Adrenal gland (tissue), 12 donors: ENCODE results near the gene LAMA4. TPM values are rescaled to one million over a fixed set of nuclear protein-coding genes. Genes with fewer than 3 reads are reported as not detected.

Experiments
- DNase-seq, 7 donors: peaks; one replicate each; pipeline ENCODE4 v3.0.0-alpha.2; 2019 to 2020
- H3K27ac ChIP-seq, 5 donors: fragments of 200-600 bp; sonication (generic) in 4 of 5; 1 replicate in 3 of 5; 2 replicates in 2 of 5; pipeline versions ENCODE4 v1.5.1 to v1.8.0; 2016 to 2020; ENCODE audit warnings: mild to moderate bottlenecking in 1 of 5
- H3K27me3 ChIP-seq: fragments of 200-600 bp; 2 replicates; pipeline ENCODE4 v1.8.0; 2021
- H3K36me3 ChIP-seq, 2 donors: fragments of 200-600 bp; replicated peaks in 1 of 2; 1 replicate in 1 of 2; 2 replicates in 1 of 2; pipeline versions ENCODE4 v1.5.1 to v1.8.0; 2018 to 2022
- H3K4me1 ChIP-seq, 2 donors: fragments of 200-600 bp; replicated peaks in 1 of 2; 1 replicate in 1 of 2; 2 replicates in 1 of 2; pipeline versions ENCODE4 v1.5.1 to v1.8.0; 2018 to 2021
- H3K4me3 ChIP-seq, 4 donors: fragments of 200-600 bp; sonication (generic) in 3 of 4; one replicate each; pipeline ENCODE4 v1.5.1; 2016 to 2018
- H3K9me3 ChIP-seq, 3 donors: fragments of 200-600 bp; sonication (generic) in 1 of 3; replicated peaks in 1 of 3; 1 replicate in 2 of 3; 2 replicates in 1 of 3; pipeline versions ENCODE4 v1.5.1 to v1.8.0; 2016 to 2021
- POLR2A ChIP-seq, 2 donors: fragments of 450-650 bp; IDR thresholded peaks; one replicate each; pipeline ENCODE4 v1.6.1; 2017; ENCODE audit warnings: antibody characterized with exemption in 2 of 2, mild to moderate bottlenecking in 2 of 2, moderate library complexity in 1 of 2
- WGBS, 4 donors: extraction: QIAGEN DNeasy Blood & Tissue Kit in 2 of 4; methylation state at CpG; one replicate each; pipeline versions ENCODE4 v1.1.5 to v1.1.7; 2013 to 2017; 5-methylcytosine and 5-hydroxymethylcytosine counted together
- intact Hi-C, 2 donors: fragments of 100-400 bp; cut with DNase I; formaldehyde crosslinking; loops; one replicate each; pipeline versions ENCODE4 v1.14.1 to v1.15.0; 2022 to 2023
- polyA plus RNA-seq, 3 donors: library from polyadenylated mRNA; stranded (reverse); fragments of 200-250 nt in 2 of 3; fragments of 350-450 nt in 1 of 3; fragmentation: Illumina TruSeq in 1 of 3; extraction: RNeasy Lipid Tissue Mini Kit (QIAGEN cat#74804) in 1 of 3; gene quantifications; one replicate each; pipeline ENCODE4 v1.2.3, GENCODE V29; 2013 to 2014
- total RNA-seq, 9 donors: library from RNA; depleted of rRNA in 4 of 9; stranded (reverse); fragments of >200 nt in 4 of 9; fragments of 120-200 nt in 1 of 9; fragmentation: NEBNext Ultra II Directional in 1 of 9; extraction: Animal tissue kit (Norgen Biotek cat#: 25700) in 1 of 9; gene quantifications; one replicate each; pipeline versions ENCODE4 v1.1.0 to v1.2.4, GENCODE V29; 2013 to 2023
- TF ChIP-seq, protein P1 (sequence below), 6 experiments: fragments of 450-650 bp in 4 of 6; fragments of 200-600 bp in 2 of 6; sonication (generic) in 1 of 6; IDR thresholded peaks; 1 replicate in 5 of 6; 2 replicates in 1 of 6; pipeline versions ENCODE4 v1.5.1 to v1.8.0; 2016 to 2021; ENCODE audit warnings: antibody characterized with exemption in 6 of 6, mild to moderate bottlenecking in 2 of 6, moderate library complexity in 1 of 6
- donor health status: healthy with polysubstance abuse.
- donor health status: Bipolar disorder and iron deficiency.
- donor health status: DM: yes; HTN: yes; CAD: no.
- donor health status: DM: no; HTN: no; CAD: no.
- donor health status: DM: no; HTN: no; CAD: no.
- donor health status: DM: yes; HTN: yes; CAD: no.

LAMA4 gene
- total and polyA plus RNA-seq, 12 donors = 7.5 to 102 (median 23.3) TPM

GRCh38 chr6:112269114-112269513 lies 14.7 kb upstream of the LAMA4 start:
- intact Hi-C loops = no loop called here
- no peaks in the 10 kb centered on the region for H3K36me3 ChIP-seq
- TF ChIP-seq, protein P1, sequence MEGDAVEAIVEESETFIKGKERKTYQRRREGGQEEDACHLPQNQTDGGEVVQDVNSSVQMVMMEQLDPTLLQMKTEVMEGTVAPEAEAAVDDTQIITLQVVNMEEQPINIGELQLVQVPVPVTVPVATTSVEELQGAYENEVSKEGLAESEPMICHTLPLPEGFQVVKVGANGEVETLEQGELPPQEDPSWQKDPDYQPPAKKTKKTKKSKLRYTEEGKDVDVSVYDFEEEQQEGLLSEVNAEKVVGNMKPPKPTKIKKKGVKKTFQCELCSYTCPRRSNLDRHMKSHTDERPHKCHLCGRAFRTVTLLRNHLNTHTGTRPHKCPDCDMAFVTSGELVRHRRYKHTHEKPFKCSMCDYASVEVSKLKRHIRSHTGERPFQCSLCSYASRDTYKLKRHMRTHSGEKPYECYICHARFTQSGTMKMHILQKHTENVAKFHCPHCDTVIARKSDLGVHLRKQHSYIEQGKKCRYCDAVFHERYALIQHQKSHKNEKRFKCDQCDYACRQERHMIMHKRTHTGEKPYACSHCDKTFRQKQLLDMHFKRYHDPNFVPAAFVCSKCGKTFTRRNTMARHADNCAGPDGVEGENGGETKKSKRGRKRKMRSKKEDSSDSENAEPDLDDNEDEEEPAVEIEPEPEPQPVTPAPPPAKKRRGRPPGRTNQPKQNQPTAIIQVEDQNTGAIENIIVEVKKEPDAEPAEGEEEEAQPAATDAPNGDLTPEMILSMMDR (IDR thresholded peaks at IDR 0.05) = peak in 3 of 6 experiments; percentile 9 to 34 (median 30)
- TF ChIP-seq POLR2A (IDR thresholded peaks at IDR 0.05) = no peak
- DNase-seq = peak in 2 of 7 donors; percentile 15 to 57
- H3K4me1 ChIP-seq = peaks cover 0 to 7% of the 10 kb centered on the region in 2 donors
- WGBS, 4 donors = 54 to 62% (median 60%) methylated on average over 5 of the region's 5 CpGs
- H3K27me3 ChIP-seq = no peaks in the 10 kb centered on the region
- no peak overlapping the region for H3K4me3 ChIP-seq
- H3K9me3 ChIP-seq = no peaks in the 10 kb centered on the region
- peak overlapping the region in 2 of 5 donors; percentile 50 to 63 for H3K27ac ChIP-seq

DNA sequence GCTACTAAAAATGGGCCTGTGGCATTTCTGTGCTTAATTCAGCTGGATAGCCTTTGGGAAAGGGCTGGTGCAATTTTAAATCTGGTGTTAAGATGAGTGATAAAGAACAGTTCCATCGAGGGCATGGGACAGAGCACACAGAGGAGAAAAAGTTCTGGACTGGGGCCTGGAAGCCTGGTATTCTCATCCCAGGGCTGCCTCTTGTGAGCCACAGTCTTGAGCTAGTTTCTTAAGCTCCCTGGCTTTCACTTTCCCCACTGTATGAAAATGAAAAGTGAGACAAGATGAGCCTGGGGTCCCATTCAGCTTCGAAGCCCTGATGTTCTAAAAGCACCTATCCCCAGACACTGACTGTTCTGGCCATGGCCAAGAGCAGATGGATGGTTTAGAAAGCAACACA lies 14.3 kb upstream of the LAMA4 start:
- Histone ChIP-seq H3K27me3 (no peaks in the 10 kb centered on the region), H3K9me3 (no peaks in the 10 kb centered on the region), H3K36me3 (no peaks in the 10 kb centered on the region), H3K4me1 (peaks cover 0 to 7% of the 10 kb centered on the region in 2 donors), H3K27ac (peak overlapping the region in 2 of 5 donors; percentile 50 to 63), H3K4me3 (no peak overlapping the region)
- DNase-seq = no peak
- TF ChIP-seq POLR2A (IDR thresholded peaks at IDR 0.05) = no peak
- TF ChIP-seq, protein P1 (IDR thresholded peaks at IDR 0.05) = no peak
- WGBS, 4 donors = 50 to 66% (median 54%) methylated on average over 2 of the region's 2 CpGs
- intact Hi-C loops = no loop called here

GRCh38 chr6:112268019-112268418 lies 13.7 kb upstream of the LAMA4 start:
- H3K36me3 ChIP-seq = no peaks in the 10 kb centered on the region
- peaks cover 0 to 7% of the 10 kb centered on the region in 2 donors for H3K4me1 ChIP-seq
- DNase-seq = no peak
- no peaks in the 10 kb centered on the region for H3K27me3 ChIP-seq
- no peak for TF ChIP-seq POLR2A (IDR thresholded peaks at IDR 0.05)
- TF ChIP-seq, protein P1 (IDR thresholded peaks at IDR 0.05) = no peak
- 88 to 96% (median 89%) methylated on average over 2 of the region's 2 CpGs for WGBS, 4 donors
- H3K9me3 ChIP-seq = no peaks in the 10 kb centered on the region
- intact Hi-C loops = no loop called here
- H3K27ac ChIP-seq = peak overlapping the region in 1 of 5 donors; percentile 63
- no peak overlapping the region for H3K4me3 ChIP-seq

- 74 to 81% (median 77%) methylated on average over 7 of the region's 7 CpGs for WGBS, 4 donors
- H3K27me3 ChIP-seq = no peaks in the 10 kb centered on the region
- no peaks in the 10 kb centered on the region for H3K9me3 ChIP-seq
- DNase-seq = no peak
- H3K27ac ChIP-seq = no peak overlapping the region
- peaks cover 0 to 7% of the 10 kb centered on the region in 2 donors for H3K4me1 ChIP-seq
- H3K36me3 ChIP-seq = no peaks in the 10 kb centered on the region
- TF ChIP-seq POLR2A (IDR thresholded peaks at IDR 0.05) = no peak
- TF ChIP-seq, protein P1 (IDR thresholded peaks at IDR 0.05) = no peak
- H3K4me3 ChIP-seq = no peak overlapping the region
- intact Hi-C loops = no loop called here
These were observed 12.0 kb upstream of the LAMA4 start for GRCh38 chr6:112266331-112266730.
